BLaER1 (cell line): ENCODE results near the gene OR6A2.
"Not testable (repeated sequence)": the region's sequence is repeated elsewhere in the genome, so short reads cannot be mapped to it uniquely, and the experiment has no call there.

Experiments used
- H3K27ac ChIP-seq: shearing (Covaris generic); formaldehyde crosslinking; 2 replicates; pipeline ENCODE4 v1.8.1; 2022
- H3K27me3 ChIP-seq: shearing (Covaris generic); formaldehyde crosslinking; 2 replicates; pipeline ENCODE4 v1.8.1; 2022
- H3K36me3 ChIP-seq: shearing (Covaris generic); formaldehyde crosslinking; 2 replicates; pipeline ENCODE4 v1.8.1; 2022
- H3K4me1 ChIP-seq: shearing (Covaris generic); formaldehyde crosslinking; 2 replicates; pipeline ENCODE4 v1.8.1; 2022
- H3K4me2 ChIP-seq: shearing (Covaris generic); formaldehyde crosslinking; 2 replicates; pipeline ENCODE4 v1.8.1; 2022
- H3K4me3 ChIP-seq: shearing (Covaris generic); formaldehyde crosslinking; 2 replicates; pipeline ENCODE4 v1.8.1; 2022
- H3K9ac ChIP-seq: shearing (Covaris generic); formaldehyde crosslinking; 2 replicates; pipeline ENCODE4 v1.8.1; 2022
- H3K9me3 ChIP-seq: shearing (Covaris generic); formaldehyde crosslinking; 2 replicates; pipeline ENCODE4 v1.8.1; 2022
- H4K20me1 ChIP-seq: shearing (Covaris generic); formaldehyde crosslinking; 2 replicates; pipeline ENCODE4 v1.8.1; 2022
- Cebpa-rat ChIP-seq: shearing (Covaris generic); IDR thresholded peaks from 2 replicates; pipeline ENCODE4 v1.8.1; 2022

OR6A2 gene

DNA sequence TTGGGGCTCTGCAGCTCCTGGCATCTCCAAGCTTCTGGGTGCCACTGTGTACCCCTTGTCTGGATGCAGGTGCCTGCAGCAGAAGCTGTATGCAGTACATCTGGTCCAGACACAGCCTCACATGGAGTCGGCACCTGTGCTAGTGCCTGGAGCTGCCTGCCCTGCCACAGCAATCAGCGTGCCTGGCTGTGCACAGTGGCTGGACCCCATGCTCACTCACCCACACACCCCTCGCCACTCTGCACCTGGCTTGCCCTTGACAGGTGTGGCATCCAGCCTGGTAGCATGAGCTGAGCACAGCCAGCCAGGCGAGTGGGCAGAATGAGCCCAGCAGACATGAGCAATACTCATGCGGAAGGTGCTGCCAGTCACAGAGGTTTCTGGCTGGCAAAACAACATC is 19.5 kb upstream of the OR6A2 start:
- no peak overlapping the region for H3K4me3 ChIP-seq
- H3K9me3 ChIP-seq, result peaks cover 32% of the 10 kb centered on the region
- no peaks in the 10 kb centered on the region for H3K27me3 ChIP-seq
- no peak overlapping the region for H3K4me2 ChIP-seq
- H3K36me3 ChIP-seq, result no peaks in the 10 kb centered on the region
- H3K27ac ChIP-seq, result no peak overlapping the region
- no peak for TF ChIP-seq Cebpa-rat
- H3K4me1 ChIP-seq, result peaks cover 5% of the 10 kb centered on the region; the same call in 1 of the 2 replicates
- H4K20me1 ChIP-seq, result no peaks in the 10 kb centered on the region
- no peak overlapping the region for H3K9ac ChIP-seq

DNA sequence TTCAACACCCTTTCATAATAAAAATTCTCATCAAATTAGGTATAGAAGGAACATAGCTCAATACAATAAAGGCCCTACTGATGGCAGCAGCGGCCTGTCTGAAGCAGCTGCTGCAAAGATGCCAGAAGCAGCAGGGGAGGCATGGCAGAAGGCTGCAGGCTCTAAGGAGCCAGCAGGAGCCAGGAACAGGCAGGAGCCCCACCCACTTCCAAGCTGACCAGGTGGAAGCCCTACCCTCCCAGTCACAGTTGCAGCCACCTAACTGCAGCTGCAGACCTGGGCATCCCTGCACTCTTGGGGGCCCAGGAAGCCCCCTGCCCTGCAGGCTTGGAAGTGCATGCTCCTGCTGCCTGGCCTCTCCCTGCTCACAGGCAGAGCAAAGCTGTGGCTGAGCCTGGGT is 18.2 kb upstream of the OR6A2 start:
- H3K4me1 ChIP-seq, result peaks cover 10% of the 10 kb centered on the region; the same call in 1 of the 2 replicates
- TF ChIP-seq Cebpa-rat, result no peak

DNA sequence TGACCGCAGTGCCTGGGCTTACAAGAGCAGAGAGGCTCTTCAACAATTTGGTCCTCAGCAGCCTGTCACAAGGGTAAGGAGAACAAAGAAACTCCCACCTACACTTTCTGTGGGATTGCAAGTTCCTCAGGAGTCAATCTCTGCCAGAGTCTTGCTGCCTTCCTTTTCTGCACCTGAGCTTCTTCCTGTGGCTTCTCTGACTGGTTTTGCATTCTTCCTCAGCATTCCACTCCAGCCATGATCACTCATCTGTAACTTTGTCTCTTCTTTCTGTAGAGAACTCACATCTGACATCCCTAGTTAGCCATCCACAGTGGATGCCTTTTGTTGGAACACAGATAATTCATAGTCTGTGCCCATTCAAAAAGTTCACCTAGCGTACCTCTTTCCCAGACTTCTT is 14.2 kb upstream of the OR6A2 start:
- H3K4me2 ChIP-seq, result no peak overlapping the region
- H3K27me3 ChIP-seq, result no peaks in the 10 kb centered on the region
- H3K4me3 ChIP-seq, result no peak overlapping the region
- no peak overlapping the region for H3K9ac ChIP-seq
- H3K27ac ChIP-seq, result no peak overlapping the region
- peaks cover 12% of the 10 kb centered on the region for H3K9me3 ChIP-seq
- no peak for TF ChIP-seq Cebpa-rat
- no peaks in the 10 kb centered on the region for H3K36me3 ChIP-seq
- no peaks in the 10 kb centered on the region for H4K20me1 ChIP-seq
- H3K4me1 ChIP-seq, result 0 out of 2 replicates have a peak, but pooled peaks cover 5% of the 10 kb centered on the region

More for the DNA sequence above, 18.2 kb upstream of the OR6A2 start:
- H4K20me1 ChIP-seq, result no peaks in the 10 kb centered on the region
- H3K9me3 ChIP-seq, result peaks cover 32% of the 10 kb centered on the region
- no peak overlapping the region for H3K4me2 ChIP-seq
- no peak overlapping the region for H3K9ac ChIP-seq
- no peaks in the 10 kb centered on the region for H3K36me3 ChIP-seq
- H3K27me3 ChIP-seq, result no peaks in the 10 kb centered on the region
- H3K4me3 ChIP-seq, result no peak overlapping the region
- no peak overlapping the region for H3K27ac ChIP-seq

DNA sequence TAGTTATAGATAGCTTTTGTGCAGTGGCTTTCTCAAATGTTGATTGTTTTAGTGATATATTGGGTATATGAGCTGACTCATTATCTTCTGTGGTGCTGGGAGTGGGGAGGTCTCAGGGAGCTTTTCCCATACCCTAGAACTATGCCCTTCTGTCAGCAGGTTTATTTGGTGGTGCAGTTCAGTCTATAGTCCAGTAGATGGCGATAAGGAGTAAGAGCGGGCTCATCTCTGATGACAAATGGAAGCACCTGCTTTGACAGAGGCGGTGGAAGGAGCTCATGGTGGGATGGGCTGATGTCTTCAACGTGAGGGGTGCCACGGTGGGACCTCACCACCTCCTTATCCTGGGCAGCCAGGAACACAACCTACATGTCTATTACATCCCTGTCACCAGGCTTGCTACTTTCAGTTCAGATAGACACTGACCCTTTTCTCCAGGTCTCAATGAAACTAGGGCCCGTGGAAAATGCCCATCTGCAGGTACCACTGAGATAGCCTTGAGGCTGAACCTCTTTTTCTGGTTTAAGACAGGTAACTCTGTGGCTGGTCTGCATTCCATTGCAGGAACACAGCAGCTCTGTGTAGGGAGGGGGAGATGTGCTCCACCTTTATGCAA is 13.0 kb upstream of the OR6A2 start:
- no peak overlapping the region for H3K9ac ChIP-seq
- TF ChIP-seq Cebpa-rat, result no peak

DNA sequence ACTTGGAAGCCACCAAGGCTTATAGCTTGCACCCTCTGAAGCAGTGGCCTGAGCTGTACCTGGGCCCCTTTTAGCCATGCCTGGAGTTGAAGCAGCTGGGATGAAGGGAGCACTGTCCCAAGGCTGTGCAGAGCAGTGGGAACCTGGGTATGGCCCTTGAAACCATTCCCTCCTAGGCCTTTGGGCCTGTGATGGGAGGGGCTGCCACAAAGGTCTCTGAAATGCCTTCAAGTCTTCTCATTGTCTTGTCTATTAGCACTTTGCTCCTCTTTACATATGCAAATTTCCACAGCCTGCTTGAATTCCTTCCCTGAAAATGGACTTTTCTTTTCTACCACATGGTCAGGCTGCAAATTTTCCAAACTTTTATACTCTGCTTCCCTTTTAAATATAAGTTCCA is 1.6 kb upstream of the OR6A2 start:
- H3K4me1 ChIP-seq, H3K4me3 ChIP-seq, H3K9ac ChIP-seq, H3K27me3 ChIP-seq, H3K9me3 ChIP-seq, H3K36me3 ChIP-seq, H4K20me1 ChIP-seq, H3K4me2 ChIP-seq, H3K27ac ChIP-seq: not testable (repeated sequence)

More for the DNA sequence above, 13.0 kb upstream of the OR6A2 start:
- Histone ChIP-seq H3K27me3 (no peaks in the 10 kb centered on the region), H3K27ac (no peak overlapping the region), H3K9me3 (no peaks in the 10 kb centered on the region), H3K4me1 (0 out of 2 replicates have a peak, but pooled peaks cover 5% of the 10 kb centered on the region), H3K36me3 (no peaks in the 10 kb centered on the region), H3K4me3 (no peak overlapping the region), H3K4me2 (no peak overlapping the region), H4K20me1 (no peaks in the 10 kb centered on the region)

DNA sequence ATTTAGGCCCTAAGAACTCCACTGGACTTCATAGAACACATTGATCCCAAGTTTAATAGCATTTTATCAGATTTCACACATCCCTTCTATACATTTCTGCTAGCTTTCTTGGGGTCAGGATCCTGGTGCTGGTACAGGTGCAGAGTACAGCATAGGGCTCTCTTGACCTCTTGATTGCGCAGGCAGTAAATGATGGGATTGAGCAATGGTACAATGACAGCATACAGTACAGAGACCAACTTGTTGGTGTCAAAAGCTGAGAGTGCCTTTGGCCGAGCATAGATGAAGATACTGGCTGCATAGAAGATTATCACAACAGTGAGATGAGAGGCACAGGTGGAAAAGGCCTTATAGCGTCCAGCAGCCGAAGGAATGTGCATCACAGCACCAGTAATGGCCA is 4.8 kb downstream of the OR6A2 start:
- Histone ChIP-seq H3K9ac (no peak overlapping the region), H3K9me3 (no peaks in the 10 kb centered on the region), H3K4me2 (no peak overlapping the region), H3K36me3 (no peaks in the 10 kb centered on the region), H3K27me3 (no peaks in the 10 kb centered on the region), H3K27ac (no peak overlapping the region), H3K4me3 (no peak overlapping the region), H4K20me1 (no peaks in the 10 kb centered on the region), H3K4me1 (no peaks in the 10 kb centered on the region)
- TF ChIP-seq Cebpa-rat, result no peak

DNA sequence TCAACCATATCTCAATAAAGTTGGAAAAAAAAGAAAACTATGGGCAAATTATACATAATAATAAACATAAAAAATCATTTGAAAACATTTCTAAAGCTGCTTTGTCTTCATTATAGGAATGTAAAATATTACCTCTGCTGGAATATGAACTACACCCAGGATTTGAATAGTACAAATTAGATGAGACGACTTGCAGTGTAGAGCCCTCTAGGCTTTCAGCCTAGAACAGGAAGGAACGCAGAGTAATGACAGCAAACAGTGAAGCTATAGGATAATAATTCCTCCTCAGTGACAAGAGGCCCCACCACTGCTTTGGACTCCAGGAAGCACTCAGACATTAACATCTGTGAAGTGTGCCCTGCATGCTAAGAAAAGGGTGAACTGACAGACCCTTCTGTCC is 8.9 kb downstream of the OR6A2 start:
- H3K4me1 ChIP-seq, result no peaks in the 10 kb centered on the region
- H3K36me3 ChIP-seq, result no peaks in the 10 kb centered on the region
- no peak overlapping the region for H3K27ac ChIP-seq
- no peak for TF ChIP-seq Cebpa-rat
- H3K9ac ChIP-seq, result no peak overlapping the region
- no peaks in the 10 kb centered on the region for H4K20me1 ChIP-seq
- H3K4me3 ChIP-seq, result no peak overlapping the region
- H3K9me3 ChIP-seq, result no peaks in the 10 kb centered on the region
- H3K4me2 ChIP-seq, result no peak overlapping the region
- H3K27me3 ChIP-seq, result no peaks in the 10 kb centered on the region

DNA sequence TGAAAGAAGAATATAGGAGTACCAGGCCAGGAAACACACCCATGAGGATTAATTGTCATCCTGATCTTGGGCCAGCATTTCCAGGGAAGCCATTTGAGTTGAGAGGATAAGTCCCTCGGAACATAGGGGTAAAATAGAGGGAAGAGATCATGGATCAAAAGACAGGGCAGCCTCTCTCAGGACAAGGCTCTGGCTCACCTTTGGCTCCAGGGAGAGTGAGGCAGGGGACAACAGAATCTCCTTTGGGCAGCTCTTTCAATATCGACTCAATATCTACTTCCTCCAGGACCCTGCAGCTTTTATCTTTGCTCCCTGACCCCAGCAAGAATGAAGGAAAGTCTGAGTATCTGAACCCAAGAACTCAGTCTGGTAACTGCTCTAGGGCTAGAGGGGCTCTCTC is 16.8 kb downstream of the OR6A2 start, which contains the start of gene OR2AG1:
Gene OR2AG1, plus strand, starts transcription at position 301 of the 400 bp plus-strand sequence. CDS start 2,018 bp downstream, outside the sequence.
- no peak within 1 kb of the TSS for H3K4me2 ChIP-seq
- no peak within 1 kb of the TSS for H3K4me3 ChIP-seq
- H3K27me3 ChIP-seq, result no peaks in the 10 kb centered on the region
- H4K20me1 ChIP-seq, result no peaks in the 10 kb centered on the region
- H3K4me1 ChIP-seq, result no peaks in the 10 kb centered on the region
- TF ChIP-seq Cebpa-rat, result no peak
- no peak within 1 kb of the TSS for H3K9ac ChIP-seq
- H3K9me3 ChIP-seq, result no peaks in the 10 kb centered on the region
- H3K27ac ChIP-seq, result no peak within 1 kb of the TSS
- H3K36me3 ChIP-seq, result no peaks in the 10 kb centered on the region

DNA sequence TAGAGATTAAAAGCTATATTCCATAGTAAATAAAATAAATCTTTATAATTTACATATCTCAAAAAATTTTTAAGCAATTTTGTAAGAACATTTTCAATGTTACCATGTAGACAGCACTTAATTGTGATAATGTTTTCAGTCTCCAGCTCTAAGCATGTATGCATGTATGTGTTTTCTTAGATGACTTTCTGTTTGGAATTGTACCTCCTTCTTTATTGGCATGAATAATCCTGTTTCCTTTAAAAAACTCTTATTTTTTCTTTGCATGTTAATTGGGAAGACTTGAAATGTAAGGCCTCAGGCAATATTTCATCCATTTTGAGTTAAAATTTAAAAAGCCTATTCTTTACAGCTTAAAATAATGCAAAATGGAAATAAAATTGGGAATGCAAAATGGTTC is 18.7 kb downstream of the OR6A2 start:
- no peaks in the 10 kb centered on the region for H3K4me1 ChIP-seq
- H3K4me2 ChIP-seq, result no peak overlapping the region
- no peaks in the 10 kb centered on the region for H3K36me3 ChIP-seq
- H4K20me1 ChIP-seq, result no peaks in the 10 kb centered on the region
- H3K27ac ChIP-seq, result no peak overlapping the region
- H3K9ac ChIP-seq, result no peak overlapping the region
- H3K9me3 ChIP-seq, result no peaks in the 10 kb centered on the region
- no peak overlapping the region for H3K4me3 ChIP-seq
- no peak for TF ChIP-seq Cebpa-rat
- no peaks in the 10 kb centered on the region for H3K27me3 ChIP-seq

DNA sequence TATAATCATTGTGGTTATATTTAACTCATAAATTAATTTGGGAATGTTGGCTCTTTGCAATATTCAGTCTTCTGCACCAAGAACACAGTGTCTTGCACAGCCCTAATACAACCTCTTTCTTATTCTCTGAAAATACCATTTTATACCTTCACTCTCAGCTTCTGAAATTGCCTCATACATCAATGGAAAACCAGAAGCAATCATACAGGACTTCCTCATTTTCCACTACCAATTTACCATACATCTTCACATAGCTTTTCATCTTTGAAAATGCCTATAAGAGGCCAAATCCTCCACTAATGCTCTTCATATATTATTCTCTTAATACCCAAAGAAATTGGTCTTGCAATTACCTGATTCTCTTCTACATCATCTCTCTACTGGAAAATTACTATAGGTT is 21.0 kb downstream of the OR6A2 start:
- no peak overlapping the region for H3K9ac ChIP-seq
- H3K27me3 ChIP-seq, result no peaks in the 10 kb centered on the region
- H4K20me1 ChIP-seq, result no peaks in the 10 kb centered on the region
- no peaks in the 10 kb centered on the region for H3K36me3 ChIP-seq
- no peak for TF ChIP-seq Cebpa-rat
- no peaks in the 10 kb centered on the region for H3K9me3 ChIP-seq
- H3K4me3 ChIP-seq, result no peak overlapping the region
- no peaks in the 10 kb centered on the region for H3K4me1 ChIP-seq
- no peak overlapping the region for H3K27ac ChIP-seq
- H3K4me2 ChIP-seq, result no peak overlapping the region
